Right ventricle myocardium superior (tissue), 1 donor: ENCODE measurements around the gene ARHGAP30. TPM values are rescaled to one million over a fixed set of nuclear protein-coding genes. Genes with fewer than 3 reads are reported as not detected.
"Not testable (repeated sequence)": the region's sequence is repeated elsewhere in the genome, so short reads cannot be mapped to it uniquely, and the experiment has no call there.

Experiments
- ATAC-seq: fragments of 200-7000 bp; cut with Tn5 transposase; one replicate; pipeline ENCODE4 v1.9.1; 2020; ENCODE audit warnings: mild to moderate bottlenecking; ENCODE audit not compliant: poor library complexity
- DNase-seq: peaks from one replicate; pipeline ENCODE4 v3.0.0-alpha.2; 2020
- intact Hi-C: fragments of 100-400 bp; cut with DNase I; formaldehyde crosslinking; loops from one replicate; pipeline ENCODE4 v1.11.2; 2022
- total RNA-seq: library from RNA; stranded (reverse); fragmentation: NEBNext Ultra II Directional; extraction: Animal tissue kit (Norgen Biotek cat#: 25700); gene quantifications from one replicate; pipeline ENCODE4 v1.2.1, GENCODE V29; 2021
- donor health status: DM: no; HTN: yes; CAD: no; lungs with severe emphysema.

ARHGAP30 gene
- total RNA-seq, 1 donor from 2014 or later: 3.3 TPM

GRCh38 chr1:161048949-161049722 lies 20.6 kb downstream of the ARHGAP30 start:
- ATAC-seq (no peak), DNase-seq (no peak)
- intact Hi-C loops: loop anchor here (5.0 kb wide), 1 partner anchor 48 kb away; the partner anchor contains the start of gene KLHDC9

- DNase-seq (peak; percentile 41), ATAC-seq (no peak)
- intact Hi-C loops: loop anchor here (5.0 kb wide), 1 partner anchor 50 kb away; the partner anchor contains the start of gene KLHDC9
Observed at GRCh38 chr1:161047436-161048420, 22.0 kb downstream of the ARHGAP30 start.

- intact Hi-C loops: loop anchor here (5.0 kb wide), 1 partner anchor 51 kb away; the partner anchor contains the start of gene KLHDC9
- ATAC-seq: no peak
- no peak for DNase-seq
Observed at GRCh38 chr1:161046605-161047228, 23.0 kb downstream of the ARHGAP30 start.

DNA sequence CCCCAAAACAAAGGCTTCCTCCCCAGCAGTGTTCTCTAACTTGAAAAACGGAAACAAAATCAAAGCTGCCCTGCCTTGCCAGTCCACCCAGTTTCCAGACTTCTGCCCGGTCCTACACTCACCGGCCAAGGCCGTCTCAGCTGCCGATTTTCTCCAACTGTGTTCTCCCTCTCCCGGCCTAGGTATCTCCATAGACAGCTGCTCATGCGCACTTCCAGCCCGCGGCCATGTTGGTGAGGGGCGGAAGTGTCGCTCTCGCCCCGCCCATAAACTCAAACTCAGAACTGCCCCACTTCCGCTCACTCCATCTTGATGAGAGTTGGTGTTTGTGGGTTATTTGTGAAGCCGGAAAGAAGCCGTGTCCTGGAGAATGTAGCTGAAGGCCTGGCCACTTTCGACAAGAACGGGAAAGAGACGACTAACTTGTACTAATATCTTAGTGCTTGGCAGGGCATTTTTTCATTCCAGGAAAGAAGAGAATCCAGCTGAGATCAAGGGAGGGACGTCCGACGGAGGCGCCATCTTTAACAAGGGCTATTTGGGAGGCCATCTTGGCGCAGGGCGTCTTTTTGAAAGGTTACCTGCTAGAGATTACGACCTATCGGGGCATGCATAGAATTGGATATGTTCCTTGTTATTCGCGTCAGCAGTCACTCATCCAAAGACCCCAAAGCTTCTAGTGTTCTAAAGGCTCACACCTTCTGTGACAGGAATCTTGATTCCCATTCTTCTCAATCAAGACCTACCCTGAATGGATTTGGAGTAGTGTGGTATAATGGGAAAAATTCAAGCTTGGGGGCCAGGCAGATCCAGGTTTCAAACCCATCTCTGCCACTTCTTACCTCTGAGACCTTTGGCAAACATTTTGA lies 23.7 kb downstream of the ARHGAP30 start, which contains the start of gene USF1:
Gene USF1 (minus strand): TSS at position 242 of the 869 bp plus-strand sequence. CDS start 2,702 bp downstream, outside the sequence.
- DNase-seq (peak; percentile 96), ATAC-seq (peak; percentile 98)
- intact Hi-C loops: loop anchor here (5.0 kb wide), 1 partner anchor 51 kb away; the partner anchor contains the start of gene KLHDC9

- ATAC-seq (peak; percentile 68), DNase-seq (peak; percentile 81)
- intact Hi-C loops: loop anchor here (5.0 kb wide), 1 partner anchor 52 kb away; the partner anchor contains the start of gene KLHDC9
Observed at GRCh38 chr1:161044908-161045735, 24.6 kb downstream of the ARHGAP30 start.

GRCh38 chr1:161044535-161044907 lies 25.2 kb downstream of the ARHGAP30 start:
- ATAC-seq (no peak), DNase-seq (no peak)
- intact Hi-C loops: no loop called here

- intact Hi-C loops: no loop called here
- ATAC-seq (no peak), DNase-seq (no peak)
Observed at GRCh38 chr1:161039546-161039945, 30.1 kb downstream of the ARHGAP30 start.

- intact Hi-C loops: no loop called here
- DNase-seq (no peak), ATAC-seq (no peak)
Observed at GRCh38 chr1:161039154-161039545, 30.5 kb downstream of the ARHGAP30 start.

DNA sequence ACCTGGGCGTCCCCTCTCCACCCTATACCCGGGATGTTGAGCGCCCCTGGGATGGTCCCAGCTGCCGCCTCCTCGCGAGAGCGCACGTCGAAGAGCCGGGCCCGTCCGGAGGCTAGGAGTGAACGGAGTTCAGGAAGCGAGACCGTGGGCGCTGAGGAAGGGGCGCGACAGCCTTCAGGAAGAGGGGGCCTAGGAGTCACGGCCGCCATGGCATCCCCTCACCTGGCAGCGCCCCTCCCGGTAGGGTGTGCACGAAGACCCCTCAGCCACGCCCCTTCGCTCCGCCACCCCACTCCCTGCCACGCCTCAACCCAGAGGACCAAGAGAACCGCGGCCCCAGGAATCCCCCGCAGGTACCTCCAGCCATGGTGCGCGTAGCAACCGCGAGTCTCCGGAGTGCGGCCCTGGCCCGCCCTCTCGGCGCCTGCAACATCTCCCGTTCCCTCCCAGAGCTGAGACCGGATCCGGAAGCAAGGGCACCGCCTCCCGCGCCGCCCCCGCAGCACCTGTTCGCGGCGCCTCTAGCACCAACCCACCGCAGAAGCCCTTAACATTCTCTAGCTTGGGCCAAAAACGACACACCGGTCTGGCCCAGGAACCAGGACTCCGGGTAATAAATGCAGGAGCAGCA lies 31.1 kb downstream of the ARHGAP30 start, which contains the start of gene TSTD1:
Gene TSTD1 (minus strand): TSS at position 442 of the 631 bp plus-strand sequence. CDS start 75 bp downstream, at position 367.
- DNase-seq (peak; percentile 68), ATAC-seq (peak; percentile 79)
- intact Hi-C loops: no loop called here

DNA sequence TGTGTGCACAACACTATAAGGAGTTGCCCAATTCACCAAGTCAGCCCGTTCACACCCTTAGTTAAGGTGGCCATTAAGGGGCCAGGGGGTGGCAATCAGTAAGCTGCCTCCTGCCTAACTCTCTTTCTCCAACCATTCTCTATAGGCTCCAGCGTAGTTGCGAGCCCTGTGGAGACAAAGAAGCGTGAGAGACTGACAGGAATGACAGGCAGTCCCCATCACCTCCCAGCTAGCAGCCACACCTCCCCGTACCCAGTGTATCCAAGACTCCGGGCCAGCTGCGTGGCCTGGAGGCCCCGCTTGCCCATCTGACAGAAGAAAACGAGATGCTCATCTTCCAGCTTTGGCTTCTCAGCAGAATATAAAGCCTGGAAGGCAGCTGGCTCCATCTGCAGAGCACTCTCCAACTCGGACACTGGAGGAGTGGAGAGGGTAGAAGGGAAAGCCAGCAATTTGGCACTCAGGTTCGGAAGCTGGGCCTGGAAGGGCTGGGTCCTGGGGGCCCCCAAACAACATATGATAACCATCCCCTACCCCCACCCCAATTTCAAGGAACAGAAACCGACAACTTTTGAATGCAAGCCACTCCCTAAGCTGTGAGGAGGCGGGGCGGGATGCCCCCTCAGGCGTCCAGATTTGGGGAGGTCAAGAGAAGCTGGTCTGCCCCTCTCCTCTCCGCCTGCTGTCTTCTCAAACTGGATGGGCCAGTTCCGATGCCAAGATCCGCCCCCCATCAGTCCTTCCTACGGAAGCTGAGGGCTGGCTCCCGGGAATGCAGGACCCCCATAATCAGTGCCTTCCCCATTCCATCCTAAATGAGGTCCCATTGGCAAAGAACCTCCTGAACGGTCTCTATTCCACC lies 31.8 kb downstream of the ARHGAP30 start:
- ATAC-seq (no peak), DNase-seq (no peak)
- intact Hi-C loops: no loop called here

GRCh38 chr1:161033751-161034150 lies 35.9 kb downstream of the ARHGAP30 start:
- ATAC-seq (no peak), DNase-seq (no peak)
- intact Hi-C loops: no loop called here

DNA sequence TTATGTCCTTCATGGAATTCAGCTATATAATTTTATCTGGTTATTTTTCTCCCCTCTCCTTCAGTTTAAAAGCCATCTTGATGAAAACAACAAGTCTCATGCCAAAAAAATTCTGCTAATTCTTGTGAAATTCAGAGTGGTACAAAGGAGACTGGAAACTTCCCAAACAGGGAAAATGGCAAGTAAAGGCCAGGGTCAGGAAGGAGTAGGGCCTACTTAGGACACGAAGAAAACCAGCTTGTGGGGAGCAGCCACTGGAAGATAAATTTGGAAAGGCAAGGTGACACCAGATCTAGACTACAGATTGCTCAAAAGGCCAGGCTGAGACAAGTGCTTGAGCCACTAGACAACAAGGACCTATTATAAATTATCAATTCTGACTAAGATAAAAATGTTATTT lies 37.3 kb downstream of the ARHGAP30 start:
- intact Hi-C loops: no loop called here
- no peak for ATAC-seq

GRCh38 chr1:161031874-161032273 lies 37.8 kb downstream of the ARHGAP30 start:
- intact Hi-C loops: no loop called here
- no peak for DNase-seq
- no peak for ATAC-seq

More for the DNA sequence above, 37.3 kb downstream of the ARHGAP30 start:
- DNase-seq: no peak

DNA sequence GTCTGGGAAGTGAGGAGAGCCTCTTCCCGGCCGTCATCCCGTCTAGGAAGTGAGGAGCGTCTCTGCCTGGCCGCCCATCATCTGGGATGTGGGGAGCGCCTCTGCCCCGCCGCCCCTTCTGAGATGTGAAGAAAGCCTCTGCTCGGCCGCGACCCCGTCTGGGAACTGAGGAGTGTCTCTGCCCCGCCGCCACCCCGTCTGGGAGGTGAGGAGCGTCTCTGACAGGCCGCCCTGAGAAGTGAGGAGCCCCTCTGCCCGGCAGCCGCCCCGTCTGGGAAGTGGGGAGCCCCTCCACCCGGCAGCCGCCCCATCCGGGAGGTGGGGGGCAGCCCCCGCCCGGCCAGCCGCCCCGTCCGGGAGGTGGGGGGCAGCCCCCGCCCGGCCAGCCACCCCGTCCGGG lies 40.2 kb downstream of the ARHGAP30 start:
- ATAC-seq, DNase-seq, intact Hi-C loops: not testable (repeated sequence)

- intact Hi-C loops, DNase-seq, ATAC-seq: not testable (repeated sequence)
Observed at GRCh38 chr1:161026954-161027353, 42.7 kb downstream of the ARHGAP30 start.
